Stimulated activated effector memory CD8-positive, alpha-beta T cell treated with anti-CD3 and anti-CD28 coated beads, Interleukin-12 subunit alpha, Interleukin-12 subunit beta, amount 100 ng/mL, for 72 hours (primary cell): ENCODE measurements around the gene ITPKA.
A peak's percentile ranks its signal among the peaks of the same experiment; 100 is the strongest.
"Not testable (repeated sequence)": the region's sequence is repeated elsewhere in the genome, so short reads cannot be mapped to it uniquely, and the experiment has no call there.

Source experiments
- ATAC-seq: fragments of 150-1000 bp; cut with Tn5 transposase; 2 replicates; pipeline ENCODE4 v1.10.0; 2021
- DNase-seq, 2 donors: peaks; one replicate each; pipeline ENCODE4 v3.0.0; 2021 to 2022; ENCODE audit warnings: low spot score in 2 of 2
- H3K27ac Mint-ChIP-seq: one replicate; pipeline ENCODE4 v1.8.0; 2022; ENCODE audit warnings: mild to moderate bottlenecking, mixed read lengths
- H3K36me3 Mint-ChIP-seq: one replicate; pipeline ENCODE4 v1.8.0; 2022; ENCODE audit warnings: mild to moderate bottlenecking, mixed read lengths
- H3K4me1 Mint-ChIP-seq: one replicate; pipeline ENCODE4 v1.8.0; 2022; ENCODE audit warnings: mixed read lengths
- H3K4me3 Mint-ChIP-seq: one replicate; pipeline ENCODE4 v1.8.0; 2022; ENCODE audit warnings: mild to moderate bottlenecking, mixed read lengths
- H3K9me3 Mint-ChIP-seq: one replicate; pipeline ENCODE4 v1.8.0; 2022; ENCODE audit warnings: mixed read lengths

Gene ITPKA

GRCh38 chr15:41493205-41493901, at the start of gene ITPKA:
TSS of gene ITPKA (plus strand) at chr15:41493874. CDS start at chr15:41493928, 54 bp downstream.
- H3K9me3 Mint-ChIP-seq = no peaks in the 10 kb centered on the region
- DNase-seq (peak; percentile 83 to 92), ATAC-seq (peak; percentile 89)
- peaks cover 34% of the 10 kb centered on the region for H3K4me1 Mint-ChIP-seq
- peak within 1 kb of the TSS; percentile 88 for H3K27ac Mint-ChIP-seq
- H3K4me3 Mint-ChIP-seq = peak within 1 kb of the TSS; percentile 75
- peaks cover 17% of the 10 kb centered on the region for H3K36me3 Mint-ChIP-seq

GRCh38 chr15:41445399-41445798, 48.3 kb upstream of the ITPKA start:
- Mint-ChIP-seq H3K4me3 (no peak overlapping the region), H3K9me3 (no peaks in the 10 kb centered on the region), H3K4me1 (peaks cover 8% of the 10 kb centered on the region), H3K27ac (no peak overlapping the region), H3K36me3 (peaks cover 43% of the 10 kb centered on the region)
- no peak for DNase-seq
- no peak for ATAC-seq

- Mint-ChIP-seq H3K9me3 (no peaks in the 10 kb centered on the region), H3K4me3 (no peak overlapping the region), H3K4me1 (peaks cover 22% of the 10 kb centered on the region), H3K27ac (peak overlapping the region; percentile 35), H3K36me3 (peaks cover 96% of the 10 kb centered on the region)
- ATAC-seq (no peak), DNase-seq (no peak)
Observed at GRCh38 chr15:41462084-41462795, 31.4 kb upstream of the ITPKA start.

GRCh38 chr15:41464889-41465580, 28.6 kb upstream of the ITPKA start:
- no peak for ATAC-seq
- H3K4me3 Mint-ChIP-seq = no peak overlapping the region
- peaks cover 24% of the 10 kb centered on the region for H3K4me1 Mint-ChIP-seq
- H3K36me3 Mint-ChIP-seq = peaks cover 93% of the 10 kb centered on the region
- no peak overlapping the region for H3K27ac Mint-ChIP-seq
- DNase-seq = no peak
- H3K9me3 Mint-ChIP-seq = no peaks in the 10 kb centered on the region

GRCh38 chr15:41465822-41466421, 27.8 kb upstream of the ITPKA start:
- Mint-ChIP-seq H3K4me3 (no peak overlapping the region), H3K36me3 (peaks cover 93% of the 10 kb centered on the region), H3K27ac (no peak overlapping the region), H3K9me3 (no peaks in the 10 kb centered on the region), H3K4me1 (peaks cover 24% of the 10 kb centered on the region)
- no peak for DNase-seq
- ATAC-seq = peak; percentile 74

- peaks cover 93% of the 10 kb centered on the region for H3K36me3 Mint-ChIP-seq
- no peaks in the 10 kb centered on the region for H3K9me3 Mint-ChIP-seq
- peak; percentile 69 for ATAC-seq
- no peak overlapping the region for H3K4me3 Mint-ChIP-seq
- no peak for DNase-seq
- H3K27ac Mint-ChIP-seq = peak overlapping the region; percentile 53
- peaks cover 24% of the 10 kb centered on the region for H3K4me1 Mint-ChIP-seq
Observed at GRCh38 chr15:41466711-41467110, 27.0 kb upstream of the ITPKA start.

- H3K36me3 Mint-ChIP-seq = peaks cover 98% of the 10 kb centered on the region
- not testable (repeated sequence) for ATAC-seq
Observed at GRCh38 chr15:41469644-41470043, 24.0 kb upstream of the ITPKA start.

GRCh38 chr15:41473418-41473817, 20.3 kb upstream of the ITPKA start:
- no peak overlapping the region for H3K4me3 Mint-ChIP-seq
- peaks cover 100% of the 10 kb centered on the region for H3K36me3 Mint-ChIP-seq
- DNase-seq (no peak), ATAC-seq (no peak)
- no peak overlapping the region for H3K27ac Mint-ChIP-seq
- no peaks in the 10 kb centered on the region for H3K9me3 Mint-ChIP-seq
- peaks cover 5% of the 10 kb centered on the region for H3K4me1 Mint-ChIP-seq

More at GRCh38 chr15:41469644-41470043, 24.0 kb upstream of the ITPKA start:
- not testable (repeated sequence) for H3K4me3 Mint-ChIP-seq, DNase-seq, H3K9me3 Mint-ChIP-seq
- Mint-ChIP-seq H3K27ac (peak overlapping the region; percentile 12), H3K4me1 (peaks cover 16% of the 10 kb centered on the region)

- no peak for DNase-seq
- H3K4me1 Mint-ChIP-seq = peaks cover 5% of the 10 kb centered on the region
- no peak overlapping the region for H3K4me3 Mint-ChIP-seq
- no peaks in the 10 kb centered on the region for H3K9me3 Mint-ChIP-seq
- peaks cover 100% of the 10 kb centered on the region for H3K36me3 Mint-ChIP-seq
- no peak for ATAC-seq
- peak overlapping the region; percentile 43 for H3K27ac Mint-ChIP-seq
Observed at GRCh38 chr15:41474436-41474835, 19.2 kb upstream of the ITPKA start.

- H3K36me3 Mint-ChIP-seq = peaks cover 100% of the 10 kb centered on the region
- no peak for ATAC-seq
- no peaks in the 10 kb centered on the region for H3K9me3 Mint-ChIP-seq
- peak overlapping the region; percentile 43 for H3K27ac Mint-ChIP-seq
- H3K4me1 Mint-ChIP-seq = peaks cover 5% of the 10 kb centered on the region
- DNase-seq = no peak
- no peak overlapping the region for H3K4me3 Mint-ChIP-seq
Observed at GRCh38 chr15:41474941-41475340, 18.7 kb upstream of the ITPKA start.

- H3K9me3 Mint-ChIP-seq = no peaks in the 10 kb centered on the region
- H3K4me3 Mint-ChIP-seq = no peak overlapping the region
- DNase-seq = no peak
- no peak for ATAC-seq
- H3K4me1 Mint-ChIP-seq = peaks cover 5% of the 10 kb centered on the region
- H3K36me3 Mint-ChIP-seq = peaks cover 98% of the 10 kb centered on the region
- H3K27ac Mint-ChIP-seq = peak overlapping the region; percentile 36
Observed at GRCh38 chr15:41476416-41477048, 17.1 kb upstream of the ITPKA start.

- Mint-ChIP-seq H3K4me3 (no peak overlapping the region), H3K4me1 (peaks cover 30% of the 10 kb centered on the region), H3K9me3 (no peaks in the 10 kb centered on the region), H3K36me3 (peaks cover 58% of the 10 kb centered on the region), H3K27ac (no peak overlapping the region)
- DNase-seq (no peak), ATAC-seq (no peak)
Observed at GRCh38 chr15:41480396-41481140, 13.1 kb upstream of the ITPKA start.

GRCh38 chr15:41482110-41482877, 11.4 kb upstream of the ITPKA start:
- no peaks in the 10 kb centered on the region for H3K9me3 Mint-ChIP-seq
- DNase-seq (no peak), ATAC-seq (no peak)
- H3K27ac Mint-ChIP-seq = no peak overlapping the region
- no peak overlapping the region for H3K4me3 Mint-ChIP-seq
- peaks cover 47% of the 10 kb centered on the region for H3K36me3 Mint-ChIP-seq
- H3K4me1 Mint-ChIP-seq = peaks cover 33% of the 10 kb centered on the region

GRCh38 chr15:41483115-41483514, 10.6 kb upstream of the ITPKA start:
- ATAC-seq = peak; percentile 83
- no peak for DNase-seq
- Mint-ChIP-seq H3K4me3 (peak overlapping the region; percentile 56), H3K9me3 (no peaks in the 10 kb centered on the region), H3K27ac (no peak overlapping the region), H3K36me3 (peaks cover 47% of the 10 kb centered on the region), H3K4me1 (peaks cover 41% of the 10 kb centered on the region)
